H1 (cell line): ENCODE measurements around the gene OLIG2. TPM values are rescaled to one million over a fixed set of nuclear protein-coding genes. Genes with fewer than 3 reads are reported as not detected.

Experiments
- EGR1 ChIP-seq: IDR thresholded peaks from 2 replicates; pipeline ENCODE4 v1.6.1; 2011; ENCODE audit warnings: low read depth, low read length, borderline replicate concordance
- polyA plus RNA-seq, 7 experiments: library from polyadenylated mRNA; depleted of rRNA in 3 of 7; stranded (reverse) in 5 of 7; unstranded in 2 of 7; fragments of >200 nt in 5 of 7; fragments of 200-250 nt in 2 of 7; gene quantifications; 1 replicate in 5 of 7; 2 replicates in 1 of 7; 4 replicates in 1 of 7; pipeline versions ENCODE4 v1.2.1 to v1.2.3, GENCODE V29; 2011 to 2013; ENCODE audit warnings: missing spikeins in 2 of 7, mixed read lengths in 2 of 7
- total RNA-seq: library from RNA; stranded (reverse); fragmentation: NEBNext Ultra II Directional; extraction: Animal tissue kit (Norgen Biotek cat#: 25700); gene quantifications from 2 replicates; pipeline ENCODE4 v1.2.1, GENCODE V29; 2021

Gene OLIG2
- total and polyA plus RNA-seq, 2 of the 8 experiments (the other 6 are each of a cell fraction or from before 2014, with no cell fraction given): 0.79 TPM; not detected in 1

DNA sequence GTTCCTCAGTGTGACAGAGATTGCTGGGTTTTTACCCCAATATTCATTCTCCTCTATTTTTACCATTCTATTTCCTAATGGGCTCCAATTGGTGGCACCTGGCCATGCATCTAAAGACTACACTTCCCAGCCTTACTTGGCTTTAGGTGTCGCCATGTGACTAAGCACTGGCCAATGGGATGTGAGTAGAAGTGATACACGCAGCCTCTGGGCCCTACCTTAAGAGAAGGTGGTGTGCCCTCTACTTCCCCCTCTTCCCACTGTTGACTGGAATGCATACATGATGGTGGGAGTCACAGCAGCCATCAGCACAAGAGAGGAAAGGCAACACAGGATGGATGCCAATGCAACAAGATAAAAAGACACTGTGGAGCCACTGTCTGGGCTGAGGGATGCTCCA, 11.4 kb upstream of the OLIG2 start (continued):
- no peak for TF ChIP-seq EGR1
